ENCODE measurements around the gene WASHC4.
A peak's percentile ranks its signal among the peaks of the same experiment; 100 is the strongest.

WASHC4 gene

DNA sequence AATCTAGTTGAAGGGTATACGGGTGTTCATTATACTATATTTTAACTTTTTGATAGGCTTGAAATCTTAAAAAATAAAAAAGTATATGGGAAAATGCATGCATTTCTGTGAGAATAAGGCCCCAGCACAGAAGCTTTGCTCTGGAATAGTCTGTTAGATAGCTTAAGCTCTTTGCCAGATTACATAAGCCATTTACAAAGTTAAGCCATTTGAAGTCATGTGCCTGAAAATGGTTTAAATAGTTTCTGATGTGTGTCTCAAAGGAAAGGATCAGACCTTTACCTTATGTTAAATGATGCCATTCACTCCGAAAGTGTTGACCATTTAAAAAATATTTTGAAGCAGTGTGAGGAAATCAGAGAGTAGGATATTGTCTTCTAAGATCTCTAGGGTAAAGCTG is 51.3 kb downstream of the WASHC4 start:
- H3K79me2 ChIP-seq = no peaks in the 10 kb centered on the region
- H3K9me3 ChIP-seq (ENCODE audit: control insufficient read depth, low read length) = no peaks in the 10 kb centered on the region
- peaks cover 2% of the 10 kb centered on the region for H3K4me1 ChIP-seq
- H3K4me3 ChIP-seq (ENCODE audit: low read depth, low read length) = no peak overlapping the region
- H3K27ac ChIP-seq = no peak overlapping the region
- no peak overlapping the region for H3K4me2 ChIP-seq (ENCODE audit: low read length)
- H2AFZ ChIP-seq = no peak overlapping the region
- no peaks in the 10 kb centered on the region for H3K27me3 ChIP-seq (ENCODE audit: control insufficient read depth, insufficient read depth, low read length)
- TF ChIP-seq, protein P1, sequence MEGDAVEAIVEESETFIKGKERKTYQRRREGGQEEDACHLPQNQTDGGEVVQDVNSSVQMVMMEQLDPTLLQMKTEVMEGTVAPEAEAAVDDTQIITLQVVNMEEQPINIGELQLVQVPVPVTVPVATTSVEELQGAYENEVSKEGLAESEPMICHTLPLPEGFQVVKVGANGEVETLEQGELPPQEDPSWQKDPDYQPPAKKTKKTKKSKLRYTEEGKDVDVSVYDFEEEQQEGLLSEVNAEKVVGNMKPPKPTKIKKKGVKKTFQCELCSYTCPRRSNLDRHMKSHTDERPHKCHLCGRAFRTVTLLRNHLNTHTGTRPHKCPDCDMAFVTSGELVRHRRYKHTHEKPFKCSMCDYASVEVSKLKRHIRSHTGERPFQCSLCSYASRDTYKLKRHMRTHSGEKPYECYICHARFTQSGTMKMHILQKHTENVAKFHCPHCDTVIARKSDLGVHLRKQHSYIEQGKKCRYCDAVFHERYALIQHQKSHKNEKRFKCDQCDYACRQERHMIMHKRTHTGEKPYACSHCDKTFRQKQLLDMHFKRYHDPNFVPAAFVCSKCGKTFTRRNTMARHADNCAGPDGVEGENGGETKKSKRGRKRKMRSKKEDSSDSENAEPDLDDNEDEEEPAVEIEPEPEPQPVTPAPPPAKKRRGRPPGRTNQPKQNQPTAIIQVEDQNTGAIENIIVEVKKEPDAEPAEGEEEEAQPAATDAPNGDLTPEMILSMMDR (IDR thresholded peaks at IDR 0.05) = no peak
- no peaks in the 10 kb centered on the region for H3K36me3 ChIP-seq (ENCODE audit: control insufficient read depth, insufficient read depth, low read length)
- H3K9ac ChIP-seq = no peak overlapping the region

DNA sequence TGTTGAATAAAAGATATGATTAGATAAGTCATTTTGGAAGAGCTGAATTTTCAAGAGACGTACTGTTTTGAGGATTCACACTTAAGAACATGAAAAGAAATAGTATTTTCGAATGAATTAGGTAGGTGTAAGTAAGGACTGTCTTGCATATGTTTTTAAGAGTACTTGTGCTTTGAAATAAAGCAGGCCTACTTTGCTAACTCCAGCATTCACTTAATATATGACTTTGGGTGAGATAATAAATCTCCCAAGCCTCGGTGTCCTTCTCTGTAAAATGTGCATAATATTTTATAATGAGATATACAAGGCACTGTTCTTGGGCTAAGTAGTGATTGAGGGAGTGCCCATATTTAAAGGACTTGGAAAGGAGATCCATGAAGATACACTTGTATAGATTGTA is 54.6 kb downstream of the WASHC4 start:
- H3K9me3 ChIP-seq (ENCODE audit: control insufficient read depth, low read length) = no peaks in the 10 kb centered on the region
- no peak overlapping the region for H3K27ac ChIP-seq
- no peak overlapping the region for H3K4me2 ChIP-seq (ENCODE audit: low read length)
- no peaks in the 10 kb centered on the region for H3K36me3 ChIP-seq (ENCODE audit: control insufficient read depth, insufficient read depth, low read length)
- peaks cover 12% of the 10 kb centered on the region for H3K4me1 ChIP-seq
- H3K4me3 ChIP-seq (ENCODE audit: low read depth, low read length) = no peak overlapping the region
- H3K9ac ChIP-seq = no peak overlapping the region
- H3K79me2 ChIP-seq = no peaks in the 10 kb centered on the region
- no peaks in the 10 kb centered on the region for H3K27me3 ChIP-seq (ENCODE audit: control insufficient read depth, insufficient read depth, low read length)
- no peak overlapping the region for H2AFZ ChIP-seq
- TF ChIP-seq, protein P1 (IDR thresholded peaks at IDR 0.05) = no peak

DNA sequence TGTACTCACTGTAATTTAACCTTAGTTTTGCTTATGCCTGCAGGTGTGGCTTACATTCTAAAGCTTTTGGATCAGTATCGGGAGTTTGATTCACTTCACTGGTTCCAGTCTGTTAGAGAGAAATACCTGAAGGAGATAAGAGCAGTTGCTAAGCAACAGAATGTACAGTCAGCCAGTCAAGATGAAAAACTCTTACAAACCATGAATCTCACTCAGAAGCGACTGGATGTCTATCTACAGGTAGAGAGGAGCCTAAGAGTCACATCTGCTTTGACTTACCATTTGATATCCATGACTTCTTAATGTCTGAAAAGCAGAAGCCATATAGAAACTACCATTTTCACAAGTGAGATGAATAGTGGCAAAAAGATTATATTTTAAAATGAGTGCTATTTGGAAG is 56.5 kb downstream of the WASHC4 start:
- H3K4me3 ChIP-seq (ENCODE audit: low read depth, low read length) = peak overlapping the region; percentile 3
- H3K36me3 ChIP-seq (ENCODE audit: control insufficient read depth, insufficient read depth, low read length) = no peaks in the 10 kb centered on the region
- no peak overlapping the region for H3K9ac ChIP-seq
- TF ChIP-seq, protein P1 (IDR thresholded peaks at IDR 0.05) = no peak
- peaks cover 12% of the 10 kb centered on the region for H3K4me1 ChIP-seq
- no peak overlapping the region for H2AFZ ChIP-seq
- H3K79me2 ChIP-seq = no peaks in the 10 kb centered on the region
- H3K9me3 ChIP-seq (ENCODE audit: control insufficient read depth, low read length) = no peaks in the 10 kb centered on the region
- H3K27ac ChIP-seq = peak overlapping the region; percentile 4
- H3K27me3 ChIP-seq (ENCODE audit: control insufficient read depth, insufficient read depth, low read length) = no peaks in the 10 kb centered on the region
- H3K4me2 ChIP-seq (ENCODE audit: low read length) = peak overlapping the region; percentile 54

DNA sequence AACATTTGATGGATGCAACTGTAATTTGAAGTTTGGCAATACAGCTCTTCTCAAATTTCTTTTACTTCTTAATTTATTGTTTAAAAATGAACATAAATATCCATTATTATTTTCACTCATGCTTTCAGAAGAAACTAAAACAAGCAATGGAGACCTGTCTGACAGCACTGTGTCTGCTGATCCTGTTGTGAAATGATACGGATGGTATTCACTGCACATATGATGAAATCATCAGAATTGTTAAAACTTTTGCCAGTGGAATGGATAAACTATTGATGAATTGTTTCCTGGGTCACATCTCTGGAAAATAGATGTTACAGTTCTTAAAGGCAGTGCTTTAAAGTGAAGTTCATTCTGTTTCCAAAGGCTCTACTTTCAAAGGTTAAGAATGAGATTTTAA is 59.2 kb downstream of the WASHC4 start:
- TF ChIP-seq, protein P1 (IDR thresholded peaks at IDR 0.05) = no peak
- H3K36me3 ChIP-seq (ENCODE audit: control insufficient read depth, insufficient read depth, low read length) = no peaks in the 10 kb centered on the region
- H3K9ac ChIP-seq = no peak overlapping the region
- no peak overlapping the region for H3K4me3 ChIP-seq (ENCODE audit: low read depth, low read length)
- no peak overlapping the region for H3K4me2 ChIP-seq (ENCODE audit: low read length)
- H2AFZ ChIP-seq = no peak overlapping the region
- no peaks in the 10 kb centered on the region for H3K27me3 ChIP-seq (ENCODE audit: control insufficient read depth, insufficient read depth, low read length)
- no peak overlapping the region for H3K27ac ChIP-seq
- no peaks in the 10 kb centered on the region for H3K79me2 ChIP-seq
- peaks cover 12% of the 10 kb centered on the region for H3K4me1 ChIP-seq
- no peaks in the 10 kb centered on the region for H3K9me3 ChIP-seq (ENCODE audit: control insufficient read depth, low read length)

DNA sequence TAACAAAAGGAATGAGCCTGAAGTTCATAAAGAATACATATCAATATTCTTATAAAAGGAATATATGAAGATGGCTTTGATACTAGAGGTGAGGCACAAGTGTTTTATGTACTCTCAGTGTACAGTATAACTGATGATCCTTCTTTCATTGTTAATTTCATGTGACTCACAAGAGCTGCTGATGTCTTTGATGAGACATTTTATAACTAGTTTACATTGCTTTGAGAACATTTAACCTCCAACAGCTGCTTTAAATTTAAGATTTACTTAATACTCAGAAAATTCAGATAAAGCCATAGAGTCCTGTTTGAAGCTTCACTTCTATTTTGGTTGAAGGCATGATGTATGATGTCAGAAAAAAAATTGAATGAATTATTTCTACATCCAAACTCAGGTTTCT is 59.8 kb downstream of the WASHC4 start:
- no peaks in the 10 kb centered on the region for H3K36me3 ChIP-seq (ENCODE audit: control insufficient read depth, insufficient read depth, low read length)

More for the DNA sequence above, 59.8 kb downstream of the WASHC4 start:
- Histone ChIP-seq H3K4me1 (peaks cover 12% of the 10 kb centered on the region), H3K79me2 (no peaks in the 10 kb centered on the region), H3K9ac (no peak overlapping the region), H3K27ac (no peak overlapping the region), H3K27me3 (ENCODE audit: control insufficient read depth, insufficient read depth, low read length) (no peaks in the 10 kb centered on the region), H3K4me2 (ENCODE audit: low read length) (no peak overlapping the region), H2AFZ (no peak overlapping the region), H3K4me3 (ENCODE audit: low read depth, low read length) (no peak overlapping the region), H3K9me3 (ENCODE audit: control insufficient read depth, low read length) (no peaks in the 10 kb centered on the region)
- TF ChIP-seq, protein P1 (IDR thresholded peaks at IDR 0.05) = no peak

Measured in parathyroid adenoma (tissue), 2 donors.